Gastroesophageal sphincter (tissue), 3 donors: ENCODE results near the gene ERCC6L2.

Source experiments
- EP300 ChIP-seq: sonication (generic); formaldehyde crosslinking; IDR thresholded peaks from one replicate; pipeline ENCODE4 v1.6.1; 2017; ENCODE audit warnings: antibody characterized with exemption, mild to moderate bottlenecking
- POLR2A ChIP-seq, 2 donors: fragments of 450-650 bp; IDR thresholded peaks; one replicate each; pipeline ENCODE4 v1.6.1; 2017; ENCODE audit warnings: antibody characterized with exemption in 2 of 2, mild to moderate bottlenecking in 2 of 2, moderate library complexity in 1 of 2
- POLR2AphosphoS5 ChIP-seq: sonication (generic); formaldehyde crosslinking; IDR thresholded peaks from one replicate; pipeline ENCODE4 v1.6.1; 2017; ENCODE audit warnings: antibody characterized with exemption
- TF ChIP-seq, protein P1 (sequence below), 4 experiments: fragments of 200-600 bp in 2 of 4; fragments of 450-650 bp in 2 of 4; sonication (generic) in 1 of 4; IDR thresholded peaks; one replicate each; pipeline ENCODE4 v1.5.1; 2017 to 2019; ENCODE audit warnings: antibody characterized with exemption in 4 of 4, mild to moderate bottlenecking in 2 of 4, moderate library complexity in 2 of 4

DNA sequence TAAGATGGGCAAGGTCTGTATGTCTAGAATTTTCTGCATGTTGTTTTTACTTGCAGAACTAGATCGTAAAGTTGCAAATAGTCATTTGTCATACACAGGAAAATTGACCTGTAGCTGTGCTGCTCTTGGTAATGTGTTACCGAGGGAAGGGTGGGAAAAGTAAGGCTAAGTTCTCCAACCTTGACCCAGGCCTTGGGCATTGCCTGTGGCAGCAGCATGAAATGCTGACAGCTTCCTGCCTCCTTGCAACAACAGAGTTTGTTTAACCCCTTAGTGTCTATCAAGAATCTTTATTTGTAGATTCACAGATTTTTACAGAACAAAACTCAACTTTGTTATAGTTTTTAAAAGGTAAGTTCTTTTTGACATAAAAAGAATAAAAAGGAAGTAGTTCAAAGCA lies 48.3 kb downstream of the ERCC6L2 start:
- TF ChIP-seq, protein P1, sequence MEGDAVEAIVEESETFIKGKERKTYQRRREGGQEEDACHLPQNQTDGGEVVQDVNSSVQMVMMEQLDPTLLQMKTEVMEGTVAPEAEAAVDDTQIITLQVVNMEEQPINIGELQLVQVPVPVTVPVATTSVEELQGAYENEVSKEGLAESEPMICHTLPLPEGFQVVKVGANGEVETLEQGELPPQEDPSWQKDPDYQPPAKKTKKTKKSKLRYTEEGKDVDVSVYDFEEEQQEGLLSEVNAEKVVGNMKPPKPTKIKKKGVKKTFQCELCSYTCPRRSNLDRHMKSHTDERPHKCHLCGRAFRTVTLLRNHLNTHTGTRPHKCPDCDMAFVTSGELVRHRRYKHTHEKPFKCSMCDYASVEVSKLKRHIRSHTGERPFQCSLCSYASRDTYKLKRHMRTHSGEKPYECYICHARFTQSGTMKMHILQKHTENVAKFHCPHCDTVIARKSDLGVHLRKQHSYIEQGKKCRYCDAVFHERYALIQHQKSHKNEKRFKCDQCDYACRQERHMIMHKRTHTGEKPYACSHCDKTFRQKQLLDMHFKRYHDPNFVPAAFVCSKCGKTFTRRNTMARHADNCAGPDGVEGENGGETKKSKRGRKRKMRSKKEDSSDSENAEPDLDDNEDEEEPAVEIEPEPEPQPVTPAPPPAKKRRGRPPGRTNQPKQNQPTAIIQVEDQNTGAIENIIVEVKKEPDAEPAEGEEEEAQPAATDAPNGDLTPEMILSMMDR (IDR thresholded peaks at IDR 0.05), result no peak
- TF ChIP-seq POLR2A (IDR thresholded peaks at IDR 0.05) (no peak), POLR2AphosphoS5 (no peak), EP300 (no peak)
